HCT116 (cell line): Measurements from ENCODE around the gene CHTF18.

ENCODE experiments used
- CEBPB ChIP-seq: IDR thresholded peaks from 2 replicates; pipeline ENCODE4 v1.6.1; 2012; ENCODE audit warnings: low read depth
- CTCF ChIP-seq, 3 experiments: fragments of 200-600 bp in 1 of 3; sonication (generic) in 1 of 3; IDR thresholded peaks in 2 of 3; conservative IDR thresholded peaks in 1 of 3; 2 replicates each; pipeline ENCODE4 v1.5.1; 2012 to 2017; ENCODE audit warnings: low read depth in 2 of 3, low read length in 2 of 3, antibody characterized with exemption in 1 of 3, borderline replicate concordance in 1 of 3, control low read depth in 1 of 3, mild to moderate bottlenecking in 1 of 3, mixed read lengths in 1 of 3, mixed run types in 1 of 3, moderate library complexity in 1 of 3; ENCODE audit not compliant: insufficient read depth in 1 of 3
- ELF1 ChIP-seq: IDR thresholded peaks from 2 replicates; pipeline ENCODE4 v1.6.1; 2012; ENCODE audit warnings: low read depth, borderline replicate concordance
- EZH2 ChIP-seq: fragments of 200-600 bp; sonication (generic); IDR thresholded peaks from 2 replicates; pipeline ENCODE4 v1.6.1; 2017; ENCODE audit warnings: antibody characterized with exemption, mixed run types
- EZH2phosphoT487 ChIP-seq: fragments of 200-600 bp; IDR thresholded peaks from 2 replicates; pipeline ENCODE4 v1.6.1; 2018; ENCODE audit warnings: antibody characterized with exemption, borderline replicate concordance
- JUND ChIP-seq: IDR thresholded peaks from 2 replicates; pipeline ENCODE4 v1.6.1; 2012
- POLR2A ChIP-seq: IDR thresholded peaks from 2 replicates; pipeline ENCODE4 v1.7.0; 2011; ENCODE audit warnings: borderline replicate concordance; ENCODE audit not compliant: insufficient read depth, insufficient read length; ENCODE audit errors: extremely low read depth
- POLR2AphosphoS5 ChIP-seq: IDR thresholded peaks from 2 replicates; pipeline ENCODE4 v1.6.1; 2011; ENCODE audit warnings: mild to moderate bottlenecking, low read depth, low read length, moderate library complexity
- REST ChIP-seq: IDR thresholded peaks from 2 replicates; pipeline ENCODE4 v1.6.1; 2012; ENCODE audit warnings: low read depth
- TCF7L2 ChIP-seq: IDR thresholded peaks from 2 replicates; pipeline ENCODE4 v1.7.0; 2011; ENCODE audit warnings: borderline replicate concordance, inconsistent platforms; ENCODE audit not compliant: insufficient read depth, insufficient read length; ENCODE audit errors: extremely low read depth
- YY1 ChIP-seq: IDR thresholded peaks from 2 replicates; pipeline ENCODE4 v1.6.1; 2011; ENCODE audit warnings: low read length, low read depth, moderate library complexity, mild to moderate bottlenecking; ENCODE audit not compliant: insufficient replicate concordance; ENCODE audit errors: extremely low read depth
- ZBTB33 ChIP-seq: IDR thresholded peaks from 2 replicates; pipeline ENCODE4 v1.6.1; 2011; ENCODE audit warnings: mild to moderate bottlenecking, low read length, moderate library complexity; ENCODE audit not compliant: insufficient replicate concordance; ENCODE audit errors: extremely low read depth
- ZFX ChIP-seq: fragments of 450-650 bp; IDR thresholded peaks from 2 replicates; pipeline ENCODE4 v1.6.1; 2017
- TF ChIP-seq, protein P1 (sequence below): IDR thresholded peaks from 2 replicates; pipeline ENCODE4 v1.6.1; 2012

GRCh38 chr16:804193-805048, 16.0 kb downstream of the CHTF18 start:
- TF ChIP-seq POLR2A (no peak), POLR2AphosphoS5 (no peak), CTCF (IDR thresholded peaks at IDR 0.05 in 2 of 3, conservative IDR thresholded peaks at IDR 0.05 in 1 of 3; ENCODE audit: borderline replicate concordance in 1 of 3, insufficient read depth in 1 of 3, low read depth in 2 of 3, low read length in 2 of 3) (no peak), EZH2 (no peak), EZH2phosphoT487 (no peak), REST (no peak), ZFX (no peak), CEBPB (no peak), ELF1 (no peak), JUND (no peak), YY1 (no peak), TCF7L2 (no peak), ZBTB33 (no peak)
- TF ChIP-seq, protein P1, sequence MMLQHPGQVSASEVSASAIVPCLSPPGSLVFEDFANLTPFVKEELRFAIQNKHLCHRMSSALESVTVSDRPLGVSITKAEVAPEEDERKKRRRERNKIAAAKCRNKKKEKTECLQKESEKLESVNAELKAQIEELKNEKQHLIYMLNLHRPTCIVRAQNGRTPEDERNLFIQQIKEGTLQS: no peak
